VCaP (cell line): ENCODE data around the gene FPGS.

Source experiments
- H3K27ac ChIP-seq: fragments of 450-650 bp; 2 replicates; pipeline ENCODE4 v1.5.1; 2017
- TF ChIP-seq, protein P1 (sequence below): fragments of 450-650 bp; conservative IDR thresholded peaks from 2 replicates; pipeline ENCODE4 v1.5.1; 2017; ENCODE audit warnings: mild to moderate bottlenecking, moderate library complexity

The FPGS gene

DNA sequence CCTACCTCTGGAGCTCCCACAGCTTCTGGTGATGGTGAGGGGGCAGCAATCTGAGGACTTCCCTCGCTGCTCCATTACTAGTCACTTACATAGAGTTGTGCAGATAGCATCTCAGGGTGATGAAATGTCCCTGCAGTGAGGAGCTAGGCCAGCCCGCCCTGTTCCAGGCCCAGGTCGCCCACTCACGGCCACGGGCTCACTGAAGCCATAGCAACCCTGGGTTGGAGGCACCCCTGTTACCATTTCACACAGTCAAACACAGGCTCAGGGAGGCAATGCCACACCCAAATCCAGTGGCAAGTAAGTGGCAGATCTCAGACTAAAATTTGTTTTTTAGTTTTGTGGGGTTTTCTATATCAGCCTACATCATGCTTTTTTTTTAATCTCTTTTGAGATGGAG, 43.8 kb upstream of the FPGS start:
- H3K27ac ChIP-seq: no peak overlapping the region
- TF ChIP-seq, protein P1, sequence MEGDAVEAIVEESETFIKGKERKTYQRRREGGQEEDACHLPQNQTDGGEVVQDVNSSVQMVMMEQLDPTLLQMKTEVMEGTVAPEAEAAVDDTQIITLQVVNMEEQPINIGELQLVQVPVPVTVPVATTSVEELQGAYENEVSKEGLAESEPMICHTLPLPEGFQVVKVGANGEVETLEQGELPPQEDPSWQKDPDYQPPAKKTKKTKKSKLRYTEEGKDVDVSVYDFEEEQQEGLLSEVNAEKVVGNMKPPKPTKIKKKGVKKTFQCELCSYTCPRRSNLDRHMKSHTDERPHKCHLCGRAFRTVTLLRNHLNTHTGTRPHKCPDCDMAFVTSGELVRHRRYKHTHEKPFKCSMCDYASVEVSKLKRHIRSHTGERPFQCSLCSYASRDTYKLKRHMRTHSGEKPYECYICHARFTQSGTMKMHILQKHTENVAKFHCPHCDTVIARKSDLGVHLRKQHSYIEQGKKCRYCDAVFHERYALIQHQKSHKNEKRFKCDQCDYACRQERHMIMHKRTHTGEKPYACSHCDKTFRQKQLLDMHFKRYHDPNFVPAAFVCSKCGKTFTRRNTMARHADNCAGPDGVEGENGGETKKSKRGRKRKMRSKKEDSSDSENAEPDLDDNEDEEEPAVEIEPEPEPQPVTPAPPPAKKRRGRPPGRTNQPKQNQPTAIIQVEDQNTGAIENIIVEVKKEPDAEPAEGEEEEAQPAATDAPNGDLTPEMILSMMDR: no peak

DNA sequence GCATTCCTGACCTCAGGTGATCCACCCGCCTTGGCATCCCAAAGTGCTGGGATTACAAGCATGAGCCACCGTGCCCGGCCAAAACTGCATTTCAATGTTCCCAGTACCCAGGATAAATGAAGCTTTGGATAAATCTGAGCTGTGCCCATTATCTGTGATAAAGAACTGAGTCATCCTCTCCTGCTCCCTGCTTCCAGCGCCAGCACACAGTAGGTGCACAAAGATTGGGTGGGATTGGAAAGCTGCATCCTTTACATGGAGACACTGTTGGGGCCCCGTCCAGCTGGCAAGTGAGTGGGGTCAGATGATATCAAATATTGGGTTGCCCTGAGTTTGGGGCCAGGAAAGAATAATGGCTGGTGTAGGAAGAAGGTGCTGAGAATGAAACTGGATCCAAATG, 41.6 kb upstream of the FPGS start:
- no peak overlapping the region for H3K27ac ChIP-seq
- TF ChIP-seq, protein P1: no peak

DNA sequence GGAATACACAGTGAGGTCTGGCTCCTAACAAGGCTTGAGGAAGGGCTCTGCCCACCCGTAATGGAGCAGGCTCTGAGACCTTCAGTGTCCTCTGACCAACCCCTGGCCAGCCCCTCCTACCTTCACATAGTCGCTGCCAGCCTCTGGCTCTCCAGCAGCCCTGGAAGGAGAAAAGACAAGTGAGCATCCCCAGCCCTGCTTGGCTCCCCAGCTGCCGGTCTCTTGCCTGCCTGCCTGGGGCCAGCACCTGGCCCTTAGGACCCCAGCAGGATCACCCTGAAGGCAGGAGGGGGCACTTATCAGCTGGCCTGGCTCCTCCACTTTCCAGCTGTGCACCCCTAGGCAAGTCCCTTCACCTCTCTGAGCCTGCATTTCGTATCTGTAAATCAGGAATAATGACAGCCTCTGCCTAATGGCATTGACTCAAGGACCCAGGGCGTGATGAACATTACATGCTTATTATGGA, 41.2 kb upstream of the FPGS start:
- TF ChIP-seq, protein P1: no peak
- no peak overlapping the region for H3K27ac ChIP-seq

DNA sequence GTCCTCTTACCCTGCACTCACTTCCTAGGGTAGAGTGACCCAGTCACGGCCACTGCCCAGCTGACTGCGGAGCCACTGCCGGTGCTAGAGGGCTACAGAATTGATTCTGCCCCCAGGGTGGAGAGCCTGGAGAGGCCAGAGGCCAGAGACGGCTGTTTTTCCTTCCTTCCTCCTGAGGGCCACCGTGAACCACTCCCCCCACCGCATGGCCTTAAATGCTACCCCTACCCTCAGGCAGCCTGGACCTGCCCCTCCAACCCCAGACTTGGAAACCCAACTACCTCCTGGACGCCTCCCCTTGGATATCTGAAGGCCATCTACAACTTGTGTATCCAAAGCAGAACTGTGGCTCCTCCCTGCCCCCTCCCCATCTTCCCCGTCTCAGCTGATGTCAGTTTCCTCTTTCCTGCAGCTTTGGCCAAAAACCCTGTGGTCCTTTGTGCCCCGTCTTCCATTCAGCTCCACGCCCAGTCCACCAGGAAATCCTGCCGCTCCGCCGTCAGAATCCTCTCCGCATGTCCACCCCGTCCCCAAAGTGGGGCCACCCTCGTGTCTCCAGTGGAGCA, 40.5 kb upstream of the FPGS start:
- no peak overlapping the region for H3K27ac ChIP-seq
- TF ChIP-seq, protein P1: no peak

DNA sequence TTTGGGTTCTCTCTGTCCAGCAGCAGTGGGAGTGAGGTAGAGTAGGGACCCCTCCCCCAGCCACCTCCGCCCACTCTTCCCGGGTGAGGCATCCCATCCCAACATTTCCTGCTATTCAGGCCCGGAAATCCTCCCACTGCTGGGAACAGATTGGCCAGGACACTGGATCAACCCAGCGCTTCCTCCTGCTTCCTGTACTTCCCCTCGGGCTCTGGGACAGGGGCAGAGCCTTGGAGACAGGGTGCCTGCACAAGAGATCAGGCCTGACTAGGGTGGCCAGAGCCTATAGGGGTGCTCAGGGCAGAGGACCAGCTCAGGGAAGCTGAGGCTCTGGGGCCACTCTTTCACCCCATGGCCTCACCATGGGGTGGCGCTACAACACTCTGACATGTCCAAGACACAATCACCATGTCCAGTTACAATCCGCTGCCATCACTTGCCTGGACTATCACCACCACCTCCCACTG, 38.7 kb upstream of the FPGS start:
- no peak overlapping the region for H3K27ac ChIP-seq
- TF ChIP-seq, protein P1: peak; percentile 17; the same call in 1 of the 2 replicates

DNA sequence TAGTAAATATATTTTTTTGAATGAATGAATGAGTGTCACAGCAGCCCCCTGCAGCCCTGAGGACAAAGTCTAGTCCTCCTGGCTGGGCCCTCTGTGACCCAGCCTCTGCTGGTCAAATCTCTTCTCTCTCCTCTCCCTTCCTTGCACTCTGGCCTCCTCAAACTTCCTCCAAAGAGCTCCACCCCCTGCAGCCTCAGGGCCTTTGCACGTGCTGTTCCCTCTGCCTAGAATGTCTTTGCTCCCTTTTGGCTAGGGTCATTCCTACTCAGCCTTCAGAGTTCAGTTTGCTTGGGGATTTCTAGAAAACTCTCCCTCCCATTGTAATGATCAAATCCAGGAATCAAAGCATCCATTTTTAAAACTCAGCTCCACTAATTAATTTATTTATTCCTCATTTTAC, 37.3 kb upstream of the FPGS start:
- TF ChIP-seq, protein P1: no peak
- no peak overlapping the region for H3K27ac ChIP-seq

DNA sequence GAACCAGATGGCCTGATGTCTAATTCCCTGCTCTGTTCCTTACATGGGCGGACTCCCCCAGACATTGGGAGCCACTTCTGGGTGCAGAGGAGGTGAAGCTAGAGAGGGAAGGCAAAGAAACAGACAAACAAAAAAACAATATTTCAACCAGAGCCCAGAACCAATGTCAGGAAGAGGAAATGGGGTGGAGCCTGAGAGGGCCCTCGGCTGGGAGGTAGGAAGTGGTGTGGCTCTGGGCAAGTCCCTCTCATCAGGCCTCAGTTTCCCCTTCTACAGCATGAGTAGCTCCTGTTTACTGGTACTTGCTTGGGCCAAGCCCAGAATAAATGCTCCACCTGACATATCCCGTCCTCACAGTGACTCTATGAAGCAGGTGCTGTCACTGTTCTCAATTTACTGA, 35.3 kb upstream of the FPGS start:
- TF ChIP-seq, protein P1: no peak
- no peak overlapping the region for H3K27ac ChIP-seq
